Measurements from ENCODE around the gene RHBDD1.

RHBDD1 gene

DNA sequence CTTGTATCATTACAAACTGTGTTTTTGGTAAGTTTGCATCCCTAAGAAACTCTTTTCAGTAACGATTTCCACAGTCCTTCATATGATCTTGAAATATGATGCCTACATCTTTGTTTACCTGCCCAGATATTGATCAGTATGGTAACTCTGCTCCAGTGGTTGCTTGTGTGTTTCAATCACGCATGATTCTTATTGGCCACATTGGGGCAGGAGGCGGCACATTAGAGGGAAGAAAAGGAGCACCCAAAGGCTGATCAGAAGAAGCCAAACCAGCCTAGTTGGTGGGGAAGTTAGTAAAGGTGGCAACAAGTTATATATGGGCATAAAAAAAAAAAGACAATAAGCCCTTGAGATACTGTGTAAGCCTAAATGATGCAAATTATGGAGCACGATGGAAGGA is 158.9 kb downstream of the RHBDD1 start:
- no peak for DNase-seq

DNA sequence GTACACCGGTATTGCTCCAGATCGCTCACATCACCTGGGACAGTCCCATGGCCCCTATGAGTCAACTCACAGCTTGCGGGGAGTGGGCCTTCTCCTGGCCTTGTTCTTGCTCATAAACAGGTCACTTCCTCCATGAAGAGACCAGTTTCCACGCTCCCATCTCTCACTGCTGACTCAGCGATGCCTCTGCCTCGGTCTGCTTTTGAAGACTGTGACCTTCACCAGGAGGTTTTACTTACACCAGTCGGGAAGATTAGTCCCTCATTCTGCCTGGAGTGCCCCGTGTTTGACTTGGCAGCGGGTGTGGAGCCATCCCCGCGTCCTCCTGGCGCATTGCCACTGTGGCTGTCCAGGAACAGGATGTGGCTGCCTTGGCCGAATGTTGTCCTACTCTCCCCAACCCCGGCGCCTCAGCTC is 159.8 kb downstream of the RHBDD1 start:
- peak; percentile 87 for DNase-seq

DNA sequence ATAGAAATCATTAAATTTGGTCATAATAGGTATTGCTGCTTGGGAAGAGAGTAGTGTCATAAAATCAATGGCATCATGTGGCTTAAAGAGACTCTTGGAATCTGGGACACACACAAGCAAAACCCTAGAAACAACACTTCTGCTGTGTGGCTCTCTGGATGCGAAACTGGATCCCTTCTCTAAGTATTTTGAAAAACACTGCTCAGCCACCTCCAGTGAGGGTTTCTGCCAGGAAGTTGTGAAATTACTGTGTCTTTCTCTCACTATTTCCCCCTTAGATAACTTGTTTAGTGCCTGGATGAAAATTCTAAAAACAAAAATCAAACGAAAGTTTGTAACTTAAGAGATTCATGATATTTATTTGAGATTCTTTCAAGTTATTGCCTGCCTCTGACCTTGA is 163.8 kb downstream of the RHBDD1 start:
- DNase-seq, result no peak

DNA sequence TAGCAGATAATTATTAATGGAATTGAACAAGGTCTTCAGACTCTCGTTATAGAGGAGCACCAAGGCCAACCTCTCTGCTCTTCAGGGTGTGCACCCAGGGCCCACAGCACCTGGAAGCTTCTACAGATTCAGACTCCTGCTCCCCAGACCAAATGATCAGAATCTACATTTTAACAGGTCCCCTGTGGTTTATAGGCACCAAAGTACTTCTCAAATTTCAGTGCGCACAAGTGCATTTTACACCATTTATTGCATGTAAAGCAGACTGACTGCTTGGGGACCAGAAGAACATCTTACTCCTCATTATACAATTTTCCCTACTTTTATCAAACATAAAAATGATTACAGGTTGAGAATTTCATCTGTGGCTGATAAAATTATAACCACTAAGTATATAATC is 164.3 kb downstream of the RHBDD1 start:
- DNase-seq, result no peak

DNA sequence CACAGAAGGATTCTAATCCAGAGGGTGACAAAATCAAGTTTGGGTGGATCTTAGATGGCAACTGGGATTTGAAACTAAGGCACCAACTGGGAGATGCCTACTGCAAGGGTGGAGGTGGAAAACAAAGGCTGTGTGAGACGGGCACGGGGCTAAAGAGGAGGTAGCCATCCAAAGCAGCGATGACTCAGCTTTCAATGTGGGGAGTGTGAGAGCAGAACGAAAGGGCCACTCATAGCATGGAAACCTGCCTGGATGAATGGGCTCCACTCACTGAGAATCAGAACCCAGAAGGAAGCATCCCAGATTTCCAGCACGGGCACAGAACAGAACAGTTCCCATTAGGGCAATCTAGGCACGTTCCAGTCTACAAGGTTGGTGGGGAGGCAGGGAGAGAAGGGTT is 168.6 kb downstream of the RHBDD1 start:
- DNase-seq, result no peak

DNA sequence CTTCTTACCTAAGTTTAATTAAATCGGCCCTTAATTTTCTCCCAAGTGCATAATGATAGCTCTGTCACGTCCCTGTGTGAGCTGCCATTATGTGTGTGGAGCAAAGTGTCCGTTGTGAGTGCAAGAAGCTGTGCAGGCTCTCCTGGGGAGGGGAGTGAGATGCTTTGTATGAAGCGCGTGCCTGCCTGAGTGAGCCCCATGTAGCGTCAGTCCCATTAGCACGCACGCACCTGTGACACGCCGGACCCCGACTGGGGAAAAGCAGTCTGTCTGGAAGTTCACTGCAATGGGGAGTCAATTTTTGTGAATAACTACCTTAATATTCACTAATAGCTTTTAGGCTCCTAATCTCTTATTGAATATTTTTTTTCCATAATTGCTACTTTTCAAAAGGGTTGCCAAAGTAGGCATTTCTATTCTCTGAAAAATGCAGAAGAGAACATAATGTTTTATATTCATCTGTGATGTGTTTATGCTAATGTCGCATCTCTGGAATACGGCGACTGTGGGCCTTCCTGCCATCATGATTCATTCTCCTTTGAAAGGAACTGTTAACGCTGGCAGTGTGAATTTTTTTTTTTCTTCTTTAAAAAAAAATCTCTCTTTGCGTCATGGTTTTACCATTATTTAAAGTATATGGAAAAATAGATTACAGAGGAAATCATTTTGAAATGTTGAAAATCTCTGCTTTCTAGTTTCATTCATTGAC is 170.5 kb downstream of the RHBDD1 start:
- no peak for DNase-seq

DNA sequence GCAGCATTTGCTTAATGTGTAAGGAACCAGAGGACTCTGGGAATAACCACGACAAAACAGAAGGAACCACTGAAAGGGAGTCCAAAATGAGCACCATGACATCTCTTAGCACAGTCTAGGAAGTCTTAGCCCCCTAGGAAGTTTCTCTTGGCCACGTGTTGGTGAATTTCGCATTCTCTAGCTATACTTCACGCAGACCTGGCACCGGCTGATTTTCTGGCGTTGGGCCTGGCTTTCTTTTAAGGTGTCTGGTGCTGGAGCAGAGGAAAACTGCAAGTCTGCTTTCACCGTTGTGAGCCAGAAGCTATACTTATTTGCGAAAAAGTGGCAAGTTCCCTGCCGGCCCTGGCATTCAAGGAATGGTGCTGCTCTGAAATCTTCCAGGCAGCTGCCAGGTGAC is 171.3 kb downstream of the RHBDD1 start:
- no peak for DNase-seq

DNA sequence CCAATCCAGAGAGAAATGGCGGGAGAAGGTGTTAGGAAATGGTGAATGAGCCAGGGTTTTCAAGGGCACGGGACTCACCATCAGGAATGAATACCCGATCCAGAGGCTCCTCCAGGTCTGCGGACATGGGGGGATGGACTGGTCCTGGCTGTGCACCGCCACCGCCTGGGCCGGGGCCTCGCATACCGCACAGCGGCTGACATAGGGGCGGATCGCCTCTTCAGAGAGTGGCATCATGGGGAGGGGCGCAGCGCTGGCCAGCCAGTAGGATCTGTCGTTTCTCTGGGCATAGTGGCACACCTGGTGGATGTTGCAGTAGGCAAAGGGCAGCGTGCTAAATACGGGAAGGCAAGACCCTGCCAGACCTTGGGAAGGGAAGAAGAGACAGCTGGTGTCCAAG is 172.1 kb downstream of the RHBDD1 start:
- no peak for DNase-seq

DNA sequence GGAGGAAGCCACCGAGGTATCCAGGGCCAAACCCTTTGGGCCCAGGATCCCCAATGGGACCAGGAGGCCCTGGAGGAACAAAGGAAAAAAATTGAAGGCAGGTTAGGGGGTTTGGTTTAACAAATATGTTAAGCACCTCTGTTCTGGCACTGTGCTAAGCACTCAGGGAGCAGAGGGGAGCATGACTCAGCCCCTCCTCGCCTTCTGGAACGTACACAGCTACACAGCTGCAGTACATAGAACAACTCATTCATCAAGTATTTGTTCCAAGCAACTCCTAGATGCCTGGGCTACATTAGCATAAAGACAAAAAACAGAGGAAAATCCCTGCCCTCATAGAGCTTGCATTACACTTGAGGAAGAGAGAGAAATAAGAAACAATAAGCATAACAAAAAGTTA is 174.6 kb downstream of the RHBDD1 start:
- no peak for DNase-seq

DNA sequence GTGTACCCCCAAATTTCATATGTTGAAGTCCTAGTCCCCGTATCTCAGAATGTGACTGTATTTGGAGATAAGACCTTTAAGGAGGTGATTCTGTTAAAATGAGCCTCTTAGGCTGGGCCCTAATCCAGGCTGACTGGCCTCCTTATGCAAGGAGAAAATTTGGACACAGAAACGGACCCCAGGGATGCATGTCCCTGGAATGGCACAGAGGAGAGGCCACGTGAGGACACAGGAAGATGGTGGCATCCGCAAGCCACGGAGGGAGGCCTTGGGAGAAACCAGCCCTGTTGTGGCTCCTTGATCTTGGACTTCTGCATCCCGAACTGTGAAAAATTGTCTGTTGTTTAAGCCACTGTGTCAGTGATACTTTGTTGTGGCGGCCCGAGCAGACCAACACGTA is 177.5 kb downstream of the RHBDD1 start:
- no peak for DNase-seq

DNA sequence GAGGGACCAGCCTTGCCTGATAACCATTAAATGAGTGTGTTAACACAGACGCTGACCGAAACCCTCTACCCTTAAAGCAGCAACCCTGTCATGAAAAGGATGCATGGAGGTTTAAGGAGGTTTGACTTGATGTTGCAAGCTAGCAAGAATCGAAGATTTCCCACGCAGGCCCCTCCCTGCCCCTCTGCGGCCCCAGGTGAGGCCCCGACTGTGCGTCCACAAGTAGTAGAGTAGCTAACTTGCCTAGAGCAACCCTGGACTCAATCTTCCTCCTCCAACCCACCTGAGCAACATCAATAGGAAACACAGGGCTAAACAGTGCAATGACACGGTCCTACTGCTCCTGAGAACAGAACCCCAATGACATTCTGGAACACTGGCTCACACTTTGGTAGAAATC is 178.0 kb downstream of the RHBDD1 start:
- no peak for DNase-seq

DNA sequence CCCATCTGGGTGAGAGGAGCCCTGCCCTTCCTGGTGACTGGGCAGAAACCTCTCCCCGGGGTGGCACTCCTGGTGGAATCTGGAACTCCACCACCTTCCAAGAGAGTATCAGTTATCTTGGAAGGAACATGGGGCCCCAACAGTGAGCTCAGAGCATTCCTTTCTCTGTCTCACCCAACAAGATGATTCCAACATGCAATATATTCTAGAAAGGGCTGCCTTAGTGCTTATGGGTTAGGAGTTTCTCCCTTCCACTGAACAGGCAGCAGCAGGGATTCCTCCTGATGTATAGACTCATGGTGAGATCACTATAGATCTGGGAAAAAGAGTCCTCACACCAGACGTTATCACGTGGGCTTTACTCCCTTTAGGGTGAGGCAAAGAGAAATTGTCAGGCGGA is 181.0 kb downstream of the RHBDD1 start:
- DNase-seq, result no peak

DNA sequence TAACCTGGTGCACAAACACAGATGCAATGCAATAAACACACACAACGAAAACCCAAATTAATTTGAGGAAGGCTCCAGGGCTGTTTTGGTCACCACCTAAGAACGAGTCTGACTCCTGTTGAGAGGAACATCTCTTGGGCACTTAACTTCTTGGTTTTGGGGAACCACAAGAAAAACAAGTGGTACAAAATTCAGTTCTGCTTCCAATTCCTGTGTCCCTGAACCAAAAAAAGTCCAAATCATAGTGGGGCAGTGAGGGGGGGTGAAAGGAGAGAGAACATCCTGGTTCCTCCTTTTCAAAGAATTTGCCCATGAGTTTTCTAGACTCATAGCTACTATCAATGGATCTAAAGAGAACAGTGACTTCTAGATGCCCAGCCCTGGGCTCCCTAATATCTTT is 184.6 kb downstream of the RHBDD1 start:
- DNase-seq, result no peak

DNA sequence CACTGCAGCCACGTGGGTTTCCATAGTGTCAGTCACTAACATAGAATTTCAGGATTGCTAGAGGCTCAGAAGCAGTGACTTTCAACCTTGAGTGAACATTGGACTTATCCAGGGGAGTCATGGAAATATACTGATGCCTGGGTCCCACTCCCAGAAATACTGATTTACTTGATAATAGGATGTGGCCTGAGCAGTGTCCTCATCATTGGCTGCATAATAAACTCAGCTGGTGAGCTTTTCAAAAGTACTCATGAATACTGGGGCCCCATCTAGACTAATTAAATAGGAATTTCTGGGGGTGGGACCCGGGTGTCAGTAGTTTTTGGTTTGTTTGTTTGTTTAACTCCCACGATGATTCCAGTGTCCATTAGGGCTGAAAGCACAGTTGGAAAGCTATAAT is 186.8 kb downstream of the RHBDD1 start:
- no peak for DNase-seq

DNA sequence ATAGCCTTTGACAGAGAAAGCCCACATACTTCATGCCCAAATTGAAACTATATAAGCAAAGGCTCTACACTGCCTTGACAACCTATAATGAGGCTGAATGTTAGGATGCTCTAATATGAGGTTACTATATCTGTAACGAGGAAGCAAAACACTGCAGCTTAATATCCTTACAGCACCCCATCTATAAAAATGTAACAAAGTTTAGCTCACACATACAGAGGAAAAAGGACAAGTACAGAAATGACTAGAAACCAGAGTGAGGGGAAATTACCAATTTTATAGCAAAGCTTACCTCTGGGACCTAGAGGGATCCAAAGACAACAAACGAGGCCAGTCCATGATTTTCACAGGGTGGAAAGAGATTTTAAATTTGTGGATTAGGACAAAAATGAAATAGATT is 189.7 kb downstream of the RHBDD1 start:
- DNase-seq, result no peak

DNA sequence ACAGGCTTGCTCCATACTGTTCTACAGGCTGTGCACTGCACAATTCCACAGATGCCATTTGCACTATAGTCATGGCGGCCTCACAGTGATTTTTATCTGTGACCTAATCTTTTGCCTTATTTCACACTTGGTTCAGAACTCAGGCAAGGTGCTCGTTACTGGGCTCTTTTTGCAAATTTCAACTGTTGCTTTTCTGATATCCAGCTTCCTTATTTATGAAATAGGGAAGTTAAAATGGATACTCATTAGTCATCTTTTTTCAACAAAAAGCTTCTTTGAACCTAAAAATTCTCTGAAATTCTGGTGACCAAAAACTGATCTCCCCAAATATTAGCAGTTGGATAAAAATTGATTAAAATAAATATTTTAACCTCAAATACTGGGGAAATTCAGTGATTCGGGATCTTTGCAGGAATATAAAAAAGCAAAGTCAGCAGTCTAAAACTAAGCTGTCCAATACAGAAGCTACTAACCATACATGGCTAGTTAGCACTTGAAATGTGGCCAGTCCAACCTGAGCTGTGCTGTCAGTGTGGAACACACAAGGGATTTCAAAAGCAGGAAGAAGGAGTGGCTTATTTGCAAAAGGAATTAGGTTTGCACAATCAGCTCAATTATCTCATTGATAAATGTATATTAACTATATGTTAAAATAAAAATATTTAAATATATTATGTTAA is 193.7 kb downstream of the RHBDD1 start:
- DNase-seq, result no peak

DNA sequence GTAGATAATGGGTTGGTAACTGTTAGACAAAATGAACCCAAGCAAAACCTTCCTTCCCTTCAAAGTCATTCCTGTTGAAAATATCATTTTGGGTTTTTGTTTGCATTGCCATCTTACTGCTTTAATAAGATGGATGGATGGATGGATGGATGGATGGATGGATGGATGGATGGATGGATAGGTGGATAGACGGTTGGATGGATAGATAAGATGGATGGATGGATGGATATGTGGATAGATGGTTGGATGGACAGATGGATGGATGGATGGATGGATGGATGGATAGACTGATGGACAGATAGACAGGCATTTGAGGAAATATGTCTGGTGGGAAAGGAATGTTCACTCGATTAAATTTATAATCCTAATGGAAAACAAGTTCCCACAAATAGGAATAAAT is 194.9 kb downstream of the RHBDD1 start:
- DNase-seq, result no peak

DNA sequence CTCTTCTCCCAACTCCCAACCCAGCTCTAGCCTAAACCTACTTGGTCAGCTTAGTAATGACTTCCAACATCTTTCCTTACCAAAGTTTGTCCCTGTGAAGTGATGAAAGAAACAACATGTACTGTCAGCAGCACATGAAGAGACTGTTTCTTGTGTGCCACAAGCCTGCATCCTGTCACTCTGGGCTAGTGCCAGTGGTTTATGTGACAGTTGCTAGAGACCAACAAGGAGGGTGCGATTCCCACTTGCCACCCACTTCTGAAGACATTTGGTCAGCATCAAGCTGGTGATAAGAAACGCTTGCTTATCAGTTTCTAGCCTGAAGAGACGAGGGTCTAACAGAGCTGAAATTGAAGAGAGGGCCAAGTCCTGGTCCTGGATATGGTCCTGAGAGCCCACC is 195.5 kb downstream of the RHBDD1 start:
- no peak for DNase-seq

DNA sequence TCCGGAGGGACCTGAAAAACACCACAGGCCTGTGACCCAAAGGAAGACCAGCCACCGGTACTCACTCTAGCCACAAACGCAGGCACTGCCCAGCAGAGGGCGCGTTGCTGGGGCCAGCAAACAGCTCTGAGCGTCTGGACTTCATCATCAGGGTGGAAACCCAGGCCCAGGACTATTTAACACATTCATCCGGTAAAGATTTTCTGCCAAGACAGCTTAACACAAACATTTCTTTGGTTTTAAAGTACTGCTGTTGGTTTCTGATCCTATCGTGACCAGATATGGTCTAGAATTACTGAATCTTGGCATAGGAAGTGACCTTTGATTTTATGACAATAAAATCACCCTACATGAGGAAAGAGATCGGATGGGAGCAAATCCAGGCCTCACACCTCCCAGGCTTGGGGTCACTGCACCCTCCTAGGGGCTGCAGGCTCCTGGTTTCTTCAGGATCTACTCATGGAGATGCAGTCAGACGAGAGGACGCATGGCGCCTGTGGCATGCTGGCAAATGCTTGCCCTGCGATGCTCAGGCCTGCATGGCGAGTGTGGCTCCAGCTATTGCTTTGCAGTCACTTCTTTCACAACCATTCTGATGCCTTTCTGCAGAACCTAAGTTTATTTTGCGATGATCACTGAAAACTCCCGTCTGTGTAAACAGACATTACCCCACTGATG is 197.8 kb downstream of the RHBDD1 start:
- DNase-seq, result peak; percentile 13

DNA sequence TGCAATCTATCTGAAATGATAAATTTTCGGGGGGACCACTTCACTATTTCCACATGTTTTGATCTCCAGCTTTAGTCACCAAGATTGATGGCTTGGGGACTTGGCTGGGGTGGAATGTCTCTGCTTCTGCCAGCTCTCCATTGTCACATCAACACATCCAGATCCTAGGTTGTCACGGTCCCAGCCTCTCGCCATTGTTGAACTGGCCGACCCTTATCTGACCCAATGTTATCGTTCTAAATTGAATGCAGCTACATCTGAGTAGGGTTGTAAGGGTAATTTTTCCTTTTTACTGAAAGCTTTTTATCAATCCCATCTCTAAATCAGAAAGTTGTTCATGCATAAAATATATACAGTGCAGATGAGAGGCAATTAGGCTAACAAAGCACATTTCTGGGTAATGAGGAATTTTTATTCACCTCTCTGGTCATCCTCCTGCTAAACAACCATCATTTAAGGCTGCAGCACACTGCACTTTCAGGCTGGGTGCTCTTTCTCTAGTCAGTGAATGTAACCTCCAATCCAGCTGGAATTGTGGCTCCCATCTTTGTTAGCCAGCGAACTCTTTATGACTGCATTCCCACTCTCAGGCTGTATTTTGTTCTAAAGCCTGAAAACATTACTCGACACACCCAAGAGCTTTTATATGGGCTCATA is 200.0 kb downstream of the RHBDD1 start:
- DNase-seq, result no peak

DNA sequence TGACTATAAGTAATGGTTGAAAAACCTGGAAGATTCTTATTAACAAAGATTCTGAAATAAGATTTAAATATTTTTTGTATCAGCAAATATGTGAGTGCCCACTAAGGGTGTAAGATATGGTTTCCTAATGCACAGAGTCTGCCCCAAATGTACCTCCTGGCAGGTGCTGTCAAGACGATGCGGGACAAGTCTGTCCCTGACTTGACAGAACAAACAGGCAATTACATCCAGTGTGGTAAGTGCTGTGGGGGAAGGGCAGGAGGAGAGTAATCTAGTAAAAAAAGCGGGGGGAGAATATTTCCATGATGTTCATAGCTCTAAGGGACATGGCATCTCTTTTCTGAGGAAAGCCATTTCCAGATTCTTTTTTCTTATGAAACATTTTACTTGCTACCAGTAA is 200.7 kb downstream of the RHBDD1 start:
- DNase-seq, result no peak

DNA sequence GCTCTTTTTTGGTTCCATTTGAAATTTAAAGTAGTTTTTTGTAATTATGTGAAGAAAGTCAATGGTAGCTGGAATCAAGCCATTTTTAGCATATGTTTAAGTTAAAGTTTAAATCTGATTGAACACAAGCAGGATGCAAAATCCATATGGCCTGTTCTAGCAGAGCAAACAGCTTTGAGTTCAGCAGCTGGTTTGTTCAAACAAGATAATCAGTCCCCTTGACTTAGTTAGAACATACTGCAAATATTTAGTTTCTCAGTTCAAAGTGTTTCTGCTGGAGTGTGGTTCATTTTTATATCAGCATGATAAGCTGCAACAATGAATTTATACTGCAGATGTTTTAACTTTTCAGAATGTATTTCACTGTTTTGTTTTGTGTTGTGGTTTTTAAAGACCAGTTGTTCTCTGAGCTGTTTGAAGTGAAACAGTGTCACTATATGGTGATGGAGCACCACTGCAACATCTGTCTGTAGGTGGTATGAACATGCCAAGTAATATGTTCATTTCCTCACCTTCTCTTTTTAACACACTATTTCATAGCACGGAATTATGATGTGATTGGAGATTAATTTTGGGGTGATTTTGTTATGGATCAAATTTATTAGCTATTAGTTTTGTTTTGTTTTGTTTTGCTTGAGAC is 202.8 kb downstream of the RHBDD1 start:
- DNase-seq, result no peak

DNA sequence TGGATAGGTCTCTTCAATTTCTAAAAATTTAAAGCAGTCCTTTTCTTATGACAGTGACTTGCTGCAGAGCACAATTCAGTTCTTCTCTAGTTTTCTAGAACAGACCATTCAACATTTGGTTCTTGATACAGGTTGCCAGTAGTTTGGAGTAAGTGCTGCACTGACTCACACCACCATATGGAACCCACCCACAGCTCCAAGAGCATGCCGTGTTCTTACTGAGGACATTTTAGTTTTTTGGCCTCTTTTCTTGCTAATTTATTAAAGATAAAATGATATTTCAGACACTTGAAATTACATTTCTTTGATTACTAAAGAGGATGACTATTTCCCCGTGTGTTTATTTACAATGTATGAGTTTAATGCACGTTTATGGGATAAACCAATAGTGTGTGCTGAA is 208.1 kb downstream of the RHBDD1 start:
- no peak for DNase-seq

Data from stimulated activated CD4-positive, alpha-beta T cell treated with anti-CD3 and anti-CD28 coated beads, Interleukin-1b, Interleukin-23, amount 100 ng/mL, for 48 hours (primary cell).